Measurements from ENCODE around the gene PDE6B.

PDE6B gene

DNA sequence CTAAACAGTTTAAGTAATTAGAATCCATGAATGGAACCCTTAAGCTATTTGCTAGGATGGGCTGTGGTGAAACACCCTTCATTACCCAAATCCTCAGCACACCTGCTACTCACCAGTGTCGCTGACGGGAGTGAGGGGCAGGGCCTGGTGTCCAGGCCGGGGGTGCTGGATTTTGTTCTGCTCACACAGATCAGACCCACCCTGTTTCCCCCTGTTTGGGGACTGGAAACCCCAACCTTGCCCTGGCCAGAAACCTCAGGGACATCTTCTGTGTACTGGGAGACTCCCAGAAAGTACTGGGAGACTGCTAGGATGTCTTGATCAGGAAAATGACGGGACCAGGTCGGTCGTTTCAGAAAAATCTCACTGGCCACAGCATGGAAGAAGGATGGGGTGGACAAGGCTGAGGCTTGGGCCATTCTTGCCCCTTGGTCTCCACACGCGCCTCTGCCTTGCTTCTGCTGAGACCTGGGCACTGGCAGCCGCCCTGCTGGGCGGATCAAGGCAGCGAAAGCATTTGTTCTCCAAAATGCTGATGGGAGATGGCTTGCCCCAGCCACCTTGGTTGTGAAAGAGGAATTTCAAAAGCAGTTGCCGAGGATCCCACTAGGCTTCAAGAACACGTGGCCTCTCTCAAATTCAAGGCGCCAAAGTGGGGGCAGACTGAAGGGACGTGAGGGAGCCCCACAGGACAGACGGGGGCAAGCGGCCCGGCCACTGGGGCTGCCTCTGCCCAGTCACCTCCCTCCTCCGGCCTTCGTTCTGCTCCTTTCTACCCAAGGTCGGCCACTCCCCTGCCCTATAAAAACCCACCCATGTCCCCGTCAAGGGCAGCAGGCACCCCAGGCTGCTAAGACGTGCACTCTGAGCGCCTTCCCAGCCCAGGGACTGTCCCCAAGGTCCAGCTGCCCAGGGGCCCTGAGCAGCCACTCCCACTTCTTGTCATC lies 23.5 kb upstream of the PDE6B start:
- DNase-seq: no peak

GRCh38 chr4:602559-602942 lies 22.8 kb upstream of the PDE6B start:
- no peak for DNase-seq

- no peak for DNase-seq
These were observed 21.2 kb upstream of the PDE6B start for GRCh38 chr4:604131-604530.

DNA sequence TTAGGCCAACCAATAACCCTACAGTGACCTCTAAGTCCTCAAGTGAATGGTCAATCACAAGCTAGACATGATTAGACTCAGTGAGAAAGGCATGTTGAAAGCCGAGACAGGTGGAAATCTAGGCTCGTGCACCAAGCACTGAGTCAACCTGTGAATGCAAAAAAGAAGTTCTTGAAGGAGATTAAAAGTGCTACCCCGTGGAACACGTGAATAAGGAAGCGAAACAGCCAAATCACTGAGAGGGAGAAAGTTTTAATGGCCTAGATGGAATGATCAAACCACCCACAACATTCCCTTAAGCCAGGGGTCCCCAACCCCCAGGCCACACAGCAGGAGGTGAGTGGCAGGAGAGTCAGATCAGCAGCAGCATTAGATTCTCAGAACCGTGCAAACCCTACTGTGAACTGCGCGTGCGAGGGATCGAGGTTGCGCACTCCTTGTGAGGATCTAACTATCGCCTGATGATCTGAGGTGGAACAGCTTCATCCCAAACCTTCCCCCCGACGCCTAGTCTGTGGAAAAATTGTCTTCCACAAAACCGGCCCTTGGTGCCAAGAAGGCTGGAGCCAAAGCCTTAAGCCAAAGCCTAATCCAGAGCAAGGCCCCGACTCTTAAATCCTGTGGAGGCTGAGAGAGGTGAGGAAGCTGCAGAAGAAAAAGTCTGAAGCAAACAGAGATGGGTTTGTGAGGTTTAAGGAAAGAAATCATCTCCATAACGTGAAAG lies 19.5 kb upstream of the PDE6B start:
- no peak for DNase-seq

- DNase-seq: no peak
These were observed 17.1 kb upstream of the PDE6B start for GRCh38 chr4:608236-608635.

DNA sequence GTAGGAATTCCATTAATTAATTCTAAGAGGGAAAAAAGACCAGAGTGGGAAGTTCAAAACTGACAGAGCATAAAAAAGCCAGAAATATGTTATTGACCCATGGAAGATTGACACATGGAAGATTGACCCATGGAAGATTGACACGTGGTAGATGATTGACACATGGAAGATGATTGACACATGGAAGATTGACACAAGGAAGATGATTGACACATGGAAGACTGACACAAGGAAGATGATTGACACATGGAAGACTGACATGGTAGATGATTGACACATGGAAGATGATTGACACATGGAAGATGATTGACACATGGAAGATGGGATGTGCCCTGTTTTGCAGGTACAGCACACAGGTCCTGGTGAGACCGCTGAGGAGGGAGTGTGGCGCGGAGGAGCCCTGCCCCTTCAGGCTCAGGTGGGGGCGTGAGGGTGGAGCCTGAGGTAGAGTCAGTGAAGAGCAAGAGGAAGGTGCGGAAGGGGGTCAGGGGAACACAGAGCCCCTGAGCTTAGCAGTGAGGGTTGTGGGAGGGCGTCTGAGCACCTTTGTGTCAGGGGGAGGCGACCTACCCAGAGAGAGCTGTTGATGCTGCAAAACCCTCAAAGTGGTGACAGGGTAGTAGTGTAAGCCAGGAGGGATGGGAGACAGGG lies 15.8 kb upstream of the PDE6B start:
- no peak for DNase-seq

- DNase-seq: no peak
These were observed 14.7 kb upstream of the PDE6B start for GRCh38 chr4:610411-611261.

GRCh38 chr4:612052-612748 lies 13.2 kb upstream of the PDE6B start:
- DNase-seq: no peak

DNA sequence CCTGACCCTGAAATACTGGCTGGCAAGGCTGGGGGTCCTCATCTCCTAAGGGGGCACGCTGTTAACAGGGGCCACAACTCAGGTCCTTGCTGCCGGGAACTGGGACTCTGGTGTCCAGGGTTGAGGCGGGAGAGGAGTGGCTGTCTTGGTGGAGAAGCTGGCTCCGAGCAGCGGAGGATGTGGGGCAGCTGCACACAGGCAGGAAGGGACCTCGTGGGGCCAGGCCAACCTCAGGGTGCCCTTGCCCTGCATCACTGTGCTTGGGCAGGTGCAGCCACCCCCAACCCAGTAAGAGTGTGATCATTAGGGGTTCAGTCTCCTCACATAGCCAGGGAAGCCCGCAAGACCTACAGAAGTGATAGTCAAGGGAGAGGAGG lies 12.6 kb upstream of the PDE6B start:
- no peak for DNase-seq

DNA sequence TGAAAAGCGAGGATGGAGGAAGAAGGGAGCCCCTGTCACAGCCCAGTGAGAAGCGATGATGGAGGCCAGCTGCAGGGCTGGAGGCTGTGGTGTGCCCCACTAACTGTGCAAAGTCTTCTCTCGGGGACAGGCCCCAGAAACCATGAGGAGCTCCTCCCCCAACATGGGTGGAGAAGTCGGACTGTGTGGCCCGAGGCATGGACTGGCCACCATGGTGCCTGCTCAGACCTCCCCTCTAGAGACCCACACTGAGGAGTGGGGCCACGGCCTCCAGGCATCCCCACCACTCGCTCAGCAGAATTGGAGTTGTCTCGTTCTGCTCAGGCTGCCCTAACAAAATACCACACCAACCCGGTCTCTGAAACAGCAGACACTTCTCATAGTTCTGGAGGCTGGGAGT lies 12.2 kb upstream of the PDE6B start:
- no peak for DNase-seq

DNA sequence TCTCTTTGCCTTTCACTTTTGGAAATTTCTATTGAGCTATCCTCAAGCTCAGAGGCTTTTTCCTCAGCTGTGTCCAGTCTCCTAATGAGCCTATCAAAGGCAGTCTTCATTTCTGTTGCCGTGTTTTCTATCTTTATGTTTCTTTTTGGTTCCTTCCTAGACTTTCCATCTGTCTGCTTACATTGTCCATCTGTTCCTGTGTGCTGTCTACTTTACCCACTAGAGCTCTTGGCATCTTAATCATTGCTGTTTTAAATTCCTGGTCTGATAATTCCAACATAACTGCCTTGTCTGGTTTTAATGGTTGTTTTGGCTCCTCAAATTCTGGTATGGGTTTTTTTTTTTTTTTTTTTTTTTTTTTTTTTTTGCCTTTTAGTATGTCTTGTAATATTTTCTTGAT lies 9.3 kb upstream of the PDE6B start:
- no peak for DNase-seq

DNA sequence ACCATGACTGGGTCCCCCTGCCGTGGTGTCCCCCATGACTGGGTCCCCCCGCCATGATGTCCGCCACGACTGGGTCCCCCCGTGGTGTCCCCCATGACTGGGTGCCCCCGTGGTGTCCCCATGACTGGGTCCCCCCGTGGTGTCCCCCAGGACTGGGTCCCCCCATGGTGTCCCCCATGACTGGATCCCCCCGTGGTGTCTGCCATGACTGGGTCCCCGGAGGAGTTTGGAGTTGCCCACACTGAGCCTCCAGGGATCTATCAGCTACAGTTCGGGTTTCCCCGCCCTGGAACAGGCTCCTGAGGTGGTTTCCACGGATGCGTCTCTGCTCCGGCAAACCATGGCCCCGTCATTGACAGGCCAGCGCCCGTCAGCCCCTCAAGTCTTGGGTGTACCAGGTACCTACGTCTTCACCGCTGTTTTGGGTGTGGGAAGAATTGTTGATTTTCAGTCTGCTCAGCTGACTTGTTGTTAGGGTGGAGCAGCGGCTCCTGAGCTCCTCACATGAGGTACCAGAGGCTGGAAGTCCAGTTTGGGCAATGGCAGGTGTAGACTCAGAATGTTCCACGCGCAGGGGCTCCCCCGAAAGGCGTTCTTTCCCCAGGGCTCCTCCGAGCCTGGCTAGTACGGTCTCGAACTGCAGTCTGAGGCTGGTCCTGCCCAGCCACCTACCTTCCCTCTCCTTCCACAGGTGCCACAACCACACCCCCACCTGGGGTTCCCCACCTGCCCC lies 8.3 kb upstream of the PDE6B start:
- no peak for DNase-seq

GRCh38 chr4:617644-618641 lies 7.4 kb upstream of the PDE6B start:
- DNase-seq: no peak

- no peak for DNase-seq
These were observed 5.2 kb upstream of the PDE6B start for GRCh38 chr4:620201-620600.

DNA sequence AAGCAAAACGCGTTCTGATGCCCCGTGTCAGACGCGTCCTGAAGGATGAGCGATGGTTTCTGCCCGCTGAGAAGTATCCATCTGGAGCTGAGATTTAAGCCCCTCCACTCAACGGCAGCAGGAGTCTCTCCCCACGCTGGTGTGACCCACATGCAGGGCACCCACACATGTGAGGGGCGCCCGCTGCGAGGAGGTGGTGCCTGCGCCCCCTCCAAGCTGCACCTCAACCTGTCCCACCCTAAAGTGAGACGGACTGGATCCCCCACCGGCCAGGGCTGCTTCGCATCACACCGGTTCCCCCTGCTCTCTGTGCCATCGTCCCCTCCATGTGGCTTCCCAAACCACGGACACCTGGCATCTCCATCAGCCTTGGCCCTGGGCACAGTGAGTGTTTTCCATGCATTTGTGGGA lies 4.5 kb upstream of the PDE6B start:
- no peak for DNase-seq

GRCh38 chr4:621296-622070 lies 3.9 kb upstream of the PDE6B start:
- DNase-seq: no peak

DNA sequence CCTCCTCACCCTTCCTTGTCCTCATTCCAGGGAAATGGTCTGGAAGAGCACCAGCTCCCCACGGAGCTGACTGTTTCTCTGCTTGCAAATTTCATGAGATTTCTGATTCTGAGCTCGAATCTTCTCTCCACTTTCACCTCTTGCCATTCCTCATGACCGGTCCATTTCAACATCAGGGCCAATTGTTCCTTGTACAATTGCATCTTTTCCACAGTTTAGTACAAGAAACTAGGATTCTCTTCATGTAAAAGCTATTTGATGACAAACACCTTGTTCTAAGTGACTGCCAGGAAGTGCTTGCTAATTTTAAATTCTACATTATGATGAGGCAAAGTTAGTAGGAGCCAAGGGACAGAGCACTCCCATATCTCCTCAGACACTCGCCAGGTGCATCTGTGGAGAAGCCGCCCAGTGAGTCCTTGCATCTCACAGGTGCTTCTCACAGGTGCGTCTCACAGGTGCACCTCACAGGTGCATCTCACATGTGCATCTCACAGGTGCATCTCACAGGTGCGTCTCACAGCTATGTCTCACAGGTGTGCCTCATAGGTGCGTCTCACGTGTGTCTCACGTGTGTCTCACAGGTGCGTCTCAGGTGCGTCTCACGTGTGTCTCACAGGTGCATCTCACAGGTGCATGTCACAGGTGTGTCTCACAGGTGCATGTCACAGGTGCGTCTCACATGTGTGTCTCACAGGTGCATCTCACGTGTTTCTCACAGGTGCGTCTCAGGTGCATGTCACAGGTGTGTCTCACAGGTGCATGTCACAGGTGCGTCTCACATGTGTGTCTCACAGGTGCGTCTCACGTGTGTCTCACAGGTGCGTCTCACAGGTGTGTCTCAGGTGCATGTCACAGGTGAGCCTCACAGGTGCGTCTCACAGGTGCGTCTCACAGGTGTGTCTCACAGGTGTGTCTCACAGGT lies 3.0 kb upstream of the PDE6B start:
- no peak for DNase-seq

Data from bone marrow (tissue), 2 donors.